Activated CD4-positive, alpha-beta T cell treated with anti-CD3 and anti-CD28 coated beads for 48 hours (primary cell): Measurements from ENCODE around the gene RNF213.
"Not testable (repeated sequence)": the region's sequence is repeated elsewhere in the genome, so short reads cannot be mapped to it uniquely, and the experiment has no call there.

Experiments
- DNase-seq: peaks from one replicate; pipeline ENCODE4 v3.0.0-alpha.2; 2020

RNF213 gene

GRCh38 chr17:80224683-80225082, 36.0 kb upstream of the RNF213 start:
- no peak for DNase-seq

DNA sequence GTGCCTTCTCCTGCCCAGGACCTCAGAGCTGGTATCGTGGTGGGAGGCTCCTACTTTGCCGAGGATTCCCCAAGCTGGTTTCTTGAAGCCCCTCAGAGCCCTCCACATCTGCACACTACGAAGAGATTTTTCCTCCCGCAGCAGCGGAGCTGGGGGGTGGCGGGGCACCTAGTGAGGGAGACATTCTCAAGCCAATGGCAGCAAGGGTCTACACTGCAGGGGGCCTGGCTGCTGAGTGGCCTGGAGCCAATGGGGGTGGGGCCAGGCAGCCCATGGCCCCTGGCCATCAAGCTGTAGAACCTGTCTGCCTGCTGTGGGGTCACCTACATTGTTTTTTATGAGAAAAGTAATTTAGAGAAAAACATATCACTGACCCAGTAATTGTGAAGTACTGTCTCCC, 35.4 kb upstream of the RNF213 start:
- DNase-seq: no peak

DNA sequence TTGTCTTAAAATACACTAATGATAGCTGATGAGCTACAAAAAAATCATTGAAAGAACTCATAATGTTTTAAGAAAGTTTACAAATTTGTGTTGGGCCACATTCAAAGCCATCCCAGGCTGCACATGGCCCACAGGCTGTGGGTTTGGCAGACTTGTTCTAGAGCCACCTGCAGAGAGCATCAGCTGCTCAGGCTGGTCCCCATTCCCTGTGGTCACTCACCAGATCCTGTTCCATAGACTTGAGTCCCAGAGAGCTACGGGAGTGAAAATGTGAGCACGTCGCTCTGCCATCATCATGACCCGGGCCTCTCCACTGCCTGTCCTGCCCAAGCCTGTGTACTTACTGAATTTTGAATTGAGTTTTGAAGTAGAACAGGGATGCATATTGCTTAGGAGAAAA, 33.5 kb upstream of the RNF213 start:
- no peak for DNase-seq

DNA sequence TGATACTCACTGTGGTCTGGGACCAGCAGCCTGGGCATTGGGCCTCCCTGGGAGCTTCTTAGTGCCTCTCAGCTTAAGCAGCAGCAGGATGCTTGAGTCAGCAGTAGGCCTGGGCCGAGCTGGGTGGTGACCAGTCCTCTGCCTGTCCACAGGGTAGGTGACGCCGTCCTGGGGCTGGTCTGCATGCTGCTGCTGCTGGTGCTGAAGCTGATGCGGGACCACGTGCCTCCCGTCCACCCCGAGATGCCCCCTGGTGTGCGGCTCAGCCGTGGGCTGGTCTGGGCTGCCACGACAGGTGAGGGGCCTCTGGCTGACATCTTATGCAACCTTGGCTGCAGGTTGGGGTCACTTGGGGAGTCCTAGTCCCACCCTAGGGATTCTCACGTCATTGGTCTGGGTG, 33.0 kb upstream of the RNF213 start:
- no peak for DNase-seq

DNA sequence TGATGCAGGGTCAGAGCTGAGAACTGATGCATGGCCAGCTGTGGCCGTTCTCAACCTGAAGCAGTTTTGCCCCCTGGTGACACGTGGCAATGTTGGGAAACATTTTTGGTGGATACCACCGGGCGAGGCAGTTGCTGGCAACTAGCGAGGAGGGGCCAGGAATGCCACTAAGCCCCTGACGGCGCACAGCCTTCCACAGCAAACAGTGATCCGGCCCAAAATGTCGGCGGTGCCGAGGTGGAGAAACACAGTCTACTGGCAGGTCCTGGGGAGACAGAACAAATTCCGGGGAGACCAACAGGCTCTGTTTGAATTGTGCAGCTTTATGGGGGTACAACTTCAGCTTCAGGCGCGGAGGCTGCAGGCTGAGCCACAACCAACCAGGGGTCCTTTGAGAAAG, 32.2 kb upstream of the RNF213 start:
- no peak for DNase-seq

DNA sequence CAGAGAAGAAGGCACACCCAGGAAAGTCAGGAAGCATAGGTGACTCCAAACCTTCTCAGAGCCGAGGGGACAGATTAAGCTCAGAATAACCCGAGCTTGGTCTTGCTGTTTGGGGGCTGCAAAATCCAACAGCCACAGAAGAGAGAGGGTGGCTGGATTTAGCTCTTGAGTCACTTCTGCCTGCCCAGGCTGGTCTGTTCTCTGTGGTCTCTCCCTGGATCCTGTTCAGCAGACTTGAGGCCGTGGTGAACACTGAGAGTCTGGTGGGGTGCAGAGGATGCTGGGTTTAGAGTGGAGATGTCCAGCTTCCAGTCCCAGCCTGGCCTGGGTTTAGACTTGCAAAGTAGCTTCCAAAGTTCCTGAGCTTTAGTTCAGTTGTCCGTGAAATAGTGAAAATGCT, 31.6 kb upstream of the RNF213 start:
- no peak for DNase-seq

DNA sequence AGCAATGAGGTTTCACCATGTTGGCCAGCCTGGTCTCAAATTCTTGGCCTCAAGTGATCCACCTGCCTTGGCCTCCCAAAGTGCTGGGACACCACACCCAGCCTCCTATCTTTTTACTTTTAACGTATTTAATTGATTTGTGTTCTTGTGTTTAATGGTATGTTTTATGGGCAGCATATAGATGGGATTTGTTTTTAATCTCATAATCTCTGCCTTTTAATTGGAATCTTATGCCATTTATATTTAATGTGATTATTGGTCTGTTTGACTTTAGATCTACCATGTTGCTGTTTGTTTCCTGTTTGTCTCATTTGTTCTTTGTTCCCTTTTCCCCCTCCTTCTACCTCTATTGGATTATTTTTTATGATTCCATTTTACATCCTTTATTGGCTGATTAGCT, 28.2 kb upstream of the RNF213 start:
- no peak for DNase-seq

DNA sequence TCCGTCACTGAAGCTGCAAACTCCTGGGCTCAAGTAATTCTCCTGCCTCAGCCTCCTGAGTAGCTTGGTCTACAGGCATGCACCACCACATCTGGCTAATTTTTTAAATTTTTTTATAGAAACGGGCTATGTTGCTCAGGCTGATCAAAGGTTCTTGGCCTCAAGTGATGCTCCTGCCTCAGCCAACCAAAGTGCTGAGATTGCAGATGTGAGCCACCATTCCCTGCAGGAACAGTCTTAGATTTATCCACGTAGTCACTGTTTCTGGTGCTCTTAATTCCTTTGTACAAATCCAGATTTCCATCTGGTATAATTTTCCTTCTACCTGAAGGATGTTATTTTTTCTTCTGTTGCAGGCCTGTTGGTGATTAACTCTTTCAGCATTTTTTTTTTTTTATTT, 27.4 kb upstream of the RNF213 start:
- no peak for DNase-seq

GRCh38 chr17:80236911-80237310, 23.7 kb upstream of the RNF213 start:
- no peak for DNase-seq

GRCh38 chr17:80237386-80237785, 23.3 kb upstream of the RNF213 start:
- DNase-seq: no peak

DNA sequence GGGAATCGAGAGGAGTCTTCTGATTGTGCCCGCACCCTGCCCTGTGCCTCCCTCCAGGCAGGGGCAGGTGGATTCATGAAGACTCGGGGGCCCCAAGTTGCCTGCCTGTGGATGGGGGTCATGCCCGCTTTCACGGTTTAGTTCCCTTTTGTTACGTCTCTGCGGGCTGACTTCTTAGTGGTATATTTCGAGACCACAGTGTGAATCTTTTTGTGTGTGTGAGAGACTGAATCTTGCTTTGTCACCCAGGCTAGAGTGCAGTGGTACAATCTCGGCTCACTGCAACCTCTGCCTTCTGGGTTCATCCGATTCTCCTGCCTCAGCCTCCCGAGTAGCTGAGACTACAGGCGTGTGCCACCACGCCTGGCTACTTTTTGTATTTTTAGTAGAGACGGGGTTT, 18.1 kb upstream of the RNF213 start:
- no peak for DNase-seq

DNA sequence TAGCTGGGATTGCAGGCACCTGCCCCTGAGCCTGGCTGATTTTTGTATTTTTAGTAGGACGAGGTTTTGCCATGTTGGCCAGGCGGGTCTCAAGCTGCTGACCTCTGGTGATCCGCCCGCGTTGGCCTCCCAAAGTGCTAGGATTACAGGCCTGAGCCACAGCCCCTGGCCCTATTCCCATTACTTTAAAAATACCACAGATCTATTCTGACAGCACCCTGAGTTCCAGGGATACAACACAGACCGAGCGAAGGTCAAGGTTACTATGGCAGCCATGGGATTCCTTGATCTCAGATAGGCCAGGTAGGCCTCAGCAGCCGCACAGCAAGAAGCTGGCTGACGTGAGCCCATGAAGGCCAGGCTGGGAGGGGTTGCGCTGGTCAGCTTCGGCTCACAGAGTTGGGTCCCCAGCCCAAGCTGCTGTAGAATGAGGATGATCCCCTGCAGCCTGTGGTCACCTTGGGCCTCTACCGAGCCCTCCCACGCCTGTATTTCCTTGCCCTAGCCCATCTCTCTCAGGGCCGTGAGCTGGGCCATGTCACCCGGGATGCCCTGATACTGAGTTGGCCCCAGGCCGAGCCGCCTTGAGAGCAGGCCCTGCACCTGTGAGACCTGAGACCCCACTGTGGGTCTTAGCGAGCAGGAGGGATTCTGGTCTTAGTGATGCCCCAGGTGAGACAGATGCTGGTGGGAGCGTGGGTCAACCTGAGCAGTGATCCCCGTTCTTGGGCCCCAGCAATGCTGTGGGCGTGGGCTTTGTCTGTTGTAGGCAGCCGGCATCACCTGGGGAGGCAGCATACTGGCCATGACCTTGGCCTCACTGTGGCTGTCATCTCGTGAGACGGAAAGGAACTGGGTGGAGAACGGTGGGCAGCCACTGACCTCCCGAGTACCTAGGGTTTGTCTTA, 16.9 kb upstream of the RNF213 start:
- no peak for DNase-seq

- not testable (repeated sequence) for DNase-seq
Observed at GRCh38 chr17:80244448-80244847, 16.2 kb upstream of the RNF213 start.

DNA sequence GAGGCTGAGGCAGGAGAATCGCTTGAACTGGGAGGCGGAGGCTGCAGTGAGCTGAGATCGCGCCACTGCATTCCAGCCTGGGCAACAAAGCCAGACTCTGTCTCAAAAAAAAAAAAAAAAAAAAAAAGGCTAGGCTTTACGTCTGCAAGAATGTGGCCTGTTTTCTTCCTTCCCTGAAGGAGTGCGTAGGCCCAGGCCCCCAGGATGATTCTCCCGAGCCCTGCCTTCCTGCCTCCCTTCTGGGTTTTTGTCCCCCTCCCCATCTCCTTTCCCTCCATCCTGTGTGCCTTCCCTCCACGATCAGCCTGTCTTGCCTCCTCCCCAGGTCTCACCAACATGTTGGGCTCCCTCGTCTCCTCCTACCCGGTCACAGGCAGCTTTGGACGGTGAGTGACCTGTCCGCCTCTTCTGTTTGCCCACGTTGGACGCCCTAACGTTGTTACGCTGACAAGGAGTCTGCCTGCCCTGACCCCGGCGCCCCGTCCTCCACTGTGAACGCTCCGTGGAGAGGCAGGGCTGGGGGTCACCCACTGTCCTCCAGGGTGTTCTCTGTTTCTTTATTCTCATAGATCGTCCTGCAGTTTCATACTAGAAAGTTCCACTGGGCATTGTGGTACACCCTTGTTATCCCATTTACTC, 15.7 kb upstream of the RNF213 start:
- no peak for DNase-seq

GRCh38 chr17:80245566-80246265, 14.9 kb upstream of the RNF213 start:
- DNase-seq: no peak

- no peak for DNase-seq
Observed at GRCh38 chr17:80246266-80246681, 14.4 kb upstream of the RNF213 start.

- no peak for DNase-seq
Observed at GRCh38 chr17:80246726-80247125, 13.9 kb upstream of the RNF213 start.

GRCh38 chr17:80247561-80247960, 13.1 kb upstream of the RNF213 start:
- no peak for DNase-seq

- DNase-seq: no peak
Observed at GRCh38 chr17:80248001-80248893, 12.4 kb upstream of the RNF213 start.

- no peak for DNase-seq
Observed at GRCh38 chr17:80248894-80249710, 11.6 kb upstream of the RNF213 start.

DNA sequence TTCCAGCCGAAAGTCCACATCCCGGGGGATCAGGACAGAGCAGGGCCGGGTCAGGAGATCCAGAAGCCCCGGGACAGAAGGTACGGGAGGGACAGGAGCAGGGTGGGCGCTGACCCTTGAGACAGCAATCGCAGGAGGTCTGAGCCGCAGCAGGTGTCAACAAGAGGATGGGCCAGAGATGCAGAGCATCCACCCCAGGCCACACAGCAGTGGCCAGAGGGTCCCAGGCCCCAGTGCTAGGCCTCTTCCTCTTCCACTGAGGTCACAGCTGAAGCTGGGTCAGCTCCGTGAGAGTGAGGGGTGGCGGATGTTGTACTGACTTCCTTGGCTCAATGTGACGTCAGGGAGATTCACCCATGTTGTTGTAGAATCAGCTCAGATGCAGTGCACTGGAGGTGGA, 8.7 kb upstream of the RNF213 start:
- no peak for DNase-seq

- peak; percentile 93 for DNase-seq
Observed at GRCh38 chr17:80252871-80253270, 7.8 kb upstream of the RNF213 start.
